Measurements from ENCODE around the gene MAN1B1.
"Not testable (repeated sequence)": the region's sequence is repeated elsewhere in the genome, so short reads cannot be mapped to it uniquely, and the experiment has no call there.

The MAN1B1 gene

GRCh38 chr9:137052998-137053943 is 33.5 kb upstream of the MAN1B1 start:
- no peak for DNase-seq

- DNase-seq, result peak; percentile 66
Observed at GRCh38 chr9:137053944-137054931, 32.5 kb upstream of the MAN1B1 start, which contains the start of gene ENTPD2. ENTPD2 (minus strand) TSS chr9:137054061; CDS start chr9:137053997, 64 bp downstream.

DNA sequence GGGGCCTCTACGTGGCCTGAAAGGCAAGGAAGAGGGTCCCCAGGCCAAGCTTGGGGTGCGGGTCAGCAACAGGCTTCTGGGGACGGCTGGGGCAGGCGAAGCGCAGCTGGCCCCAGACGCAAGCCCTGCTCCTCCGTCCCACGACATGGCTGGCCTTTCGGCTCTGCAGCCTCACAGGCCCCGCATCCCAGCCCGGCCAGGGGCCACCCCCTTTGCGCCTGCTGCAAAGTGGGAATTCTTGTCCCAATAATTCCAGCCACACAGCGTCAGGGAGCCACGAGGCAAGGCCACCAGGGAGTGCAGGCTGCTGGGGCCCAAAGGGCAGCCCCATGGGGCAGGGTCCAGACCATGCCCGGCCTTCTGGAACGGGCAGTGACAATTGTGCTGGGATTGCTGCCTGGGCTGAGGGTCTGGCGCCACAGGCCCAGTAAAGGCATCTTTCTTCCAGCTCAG is 31.8 kb upstream of the MAN1B1 start:
- no peak for DNase-seq

- DNase-seq, result no peak
Observed at GRCh38 chr9:137055385-137056364, 31.1 kb upstream of the MAN1B1 start.

GRCh38 chr9:137056739-137057415 is 29.9 kb upstream of the MAN1B1 start:
- DNase-seq, result no peak

GRCh38 chr9:137057545-137057944 is 29.2 kb upstream of the MAN1B1 start:
- no peak for DNase-seq

DNA sequence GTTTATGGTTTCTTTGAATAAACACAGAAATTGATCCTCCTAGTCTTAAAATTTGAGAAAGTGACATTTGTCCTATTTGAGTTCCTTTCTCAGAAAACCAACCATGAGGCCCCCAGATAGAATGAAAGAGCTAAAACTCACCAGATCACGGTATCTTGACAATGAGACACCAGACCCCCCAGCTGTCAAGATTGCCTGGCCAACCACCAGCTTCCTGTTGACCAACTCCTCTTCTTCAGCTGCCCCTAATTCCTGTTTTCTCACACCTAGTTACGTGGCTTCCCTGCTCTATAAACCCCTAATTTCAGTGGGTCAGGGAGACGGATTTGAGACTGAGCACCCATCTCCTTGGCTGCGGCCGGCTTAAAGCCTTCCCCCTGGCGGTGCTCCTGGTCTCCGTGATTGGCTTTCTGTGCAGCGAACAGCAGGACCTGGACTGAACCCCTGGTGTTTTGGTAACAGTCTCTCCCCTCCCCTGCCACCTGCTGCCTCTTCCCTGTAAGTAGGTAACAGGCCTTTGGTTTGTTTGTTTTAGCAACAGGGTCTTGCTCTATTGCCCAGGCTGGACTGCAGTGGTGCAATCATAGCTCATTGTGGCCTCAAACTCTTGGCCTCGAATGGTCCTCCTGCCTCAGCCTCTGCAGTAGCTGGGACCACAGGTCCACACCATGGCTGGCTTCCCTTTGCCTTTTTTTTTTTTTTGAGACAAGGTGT is 28.1 kb upstream of the MAN1B1 start:
- no peak for DNase-seq

DNA sequence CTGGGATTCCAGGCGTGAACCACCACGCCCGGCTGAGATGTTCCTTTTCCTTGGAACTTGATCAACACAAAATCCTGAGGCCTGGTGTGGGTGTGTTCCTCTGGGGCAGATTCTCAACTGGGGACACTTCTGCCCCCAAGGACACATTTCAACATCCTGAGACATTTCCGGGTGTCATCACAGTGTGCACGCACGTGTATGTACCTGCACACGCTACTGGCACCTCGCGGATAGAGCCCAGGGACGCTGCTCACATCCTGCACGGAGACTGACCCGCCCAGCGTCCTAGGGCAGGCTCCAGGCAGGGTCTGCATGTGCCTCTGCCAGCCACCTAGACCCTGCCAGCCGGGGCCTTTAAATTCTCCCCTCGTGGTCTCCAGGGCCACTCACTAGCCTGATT is 24.4 kb upstream of the MAN1B1 start:
- no peak for DNase-seq

- not testable (repeated sequence) for DNase-seq
Observed at GRCh38 chr9:137062798-137063197, 24.0 kb upstream of the MAN1B1 start.

DNA sequence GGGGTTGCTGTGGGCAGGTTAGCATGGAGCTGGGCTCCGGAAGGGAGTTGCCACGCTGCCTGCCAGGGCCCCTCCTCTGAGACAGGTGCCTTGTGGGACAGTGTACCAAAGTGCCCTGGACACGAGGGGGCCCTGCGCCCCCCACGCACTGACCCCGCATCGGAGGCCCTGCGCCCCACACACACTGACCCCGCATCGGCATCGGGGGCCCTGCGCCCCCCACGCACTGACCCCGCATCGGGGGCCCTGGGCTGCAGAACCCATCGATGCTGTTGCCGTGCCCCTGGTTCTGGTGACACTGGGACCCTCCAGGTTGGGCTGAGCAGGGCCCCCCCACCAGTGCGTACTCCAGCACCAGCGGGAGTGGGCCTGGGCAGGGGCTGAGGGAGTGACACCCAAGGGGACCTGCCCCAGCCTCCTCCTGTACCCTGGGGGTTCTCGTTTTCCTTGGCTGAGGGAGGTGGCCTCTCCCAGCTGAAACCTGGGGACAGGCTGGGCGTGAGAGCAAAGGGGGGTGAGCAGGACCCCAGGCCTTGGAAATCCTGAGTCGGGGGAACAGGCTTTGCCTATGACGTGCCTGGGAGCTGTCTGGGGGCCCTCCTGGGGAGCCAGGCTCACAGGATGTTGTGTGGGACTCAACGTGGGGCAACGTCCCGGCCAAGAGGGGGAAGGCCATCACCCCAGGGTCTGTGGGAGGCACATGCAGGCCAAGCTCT is 23.3 kb upstream of the MAN1B1 start:
- DNase-seq, result no peak

DNA sequence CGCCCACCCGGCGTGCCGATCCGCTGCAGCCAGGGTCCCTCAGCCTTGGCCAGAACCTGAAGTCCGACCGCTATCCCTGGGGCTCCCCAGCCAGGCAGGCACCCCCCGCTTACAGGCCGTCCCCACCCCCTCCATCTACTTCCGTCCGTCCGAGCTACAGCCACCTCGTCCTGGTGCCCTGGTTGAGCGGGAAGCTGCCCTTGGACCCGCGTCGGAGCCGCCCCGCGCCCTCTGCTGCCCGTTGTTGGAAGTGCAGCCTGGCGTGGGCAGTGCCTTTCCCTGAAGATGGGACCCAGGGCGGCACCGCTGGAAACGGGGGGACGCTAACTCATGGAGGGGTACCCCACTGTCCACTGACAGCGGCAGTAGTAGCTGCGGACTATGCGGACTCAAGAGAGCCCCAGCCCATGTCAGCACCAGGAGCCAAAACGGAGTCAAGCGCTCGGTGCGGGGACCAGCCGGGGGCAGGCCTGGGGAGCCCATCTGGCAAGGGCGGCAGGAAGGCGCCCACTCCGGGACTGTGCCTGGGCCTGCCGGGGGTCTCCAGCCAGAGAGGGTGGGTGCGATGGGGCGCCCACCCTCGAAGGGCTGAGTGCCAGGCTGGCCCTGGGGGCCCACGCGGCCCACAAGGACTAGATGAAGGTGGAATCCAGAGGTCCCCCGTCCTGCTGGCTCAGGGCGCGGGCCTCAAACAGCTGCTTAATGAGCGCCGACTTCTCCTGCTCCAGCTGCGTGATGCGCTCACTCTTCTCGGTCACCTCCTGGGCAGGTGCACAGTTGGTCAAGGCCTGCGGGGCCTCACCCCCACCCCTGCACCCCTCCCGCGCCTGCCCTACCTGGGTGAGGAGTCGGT is 22.5 kb upstream of the MAN1B1 start:
- no peak for DNase-seq

DNA sequence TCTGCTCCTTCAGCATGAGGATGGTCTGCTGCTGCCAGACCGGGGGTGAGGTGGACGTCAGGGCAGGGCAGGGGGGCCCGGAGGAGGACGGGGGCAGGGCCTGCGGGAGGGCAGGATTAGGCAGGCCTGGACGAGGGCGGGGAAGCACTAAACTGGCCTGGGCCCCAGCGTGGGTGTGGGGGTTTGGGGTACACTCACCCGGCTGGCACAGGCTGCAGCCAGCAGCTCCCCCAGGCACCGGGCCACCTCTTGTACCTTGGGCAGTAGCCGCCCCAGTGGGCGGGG is 22.0 kb upstream of the MAN1B1 start:
- DNase-seq, result no peak

- no peak for DNase-seq
Observed at GRCh38 chr9:137065336-137065967, 21.3 kb upstream of the MAN1B1 start.

- no peak for DNase-seq
Observed at GRCh38 chr9:137066096-137066861, 20.5 kb upstream of the MAN1B1 start.

- DNase-seq, result peak; percentile 85
Observed at GRCh38 chr9:137067860-137068538, 18.8 kb upstream of the MAN1B1 start.

DNA sequence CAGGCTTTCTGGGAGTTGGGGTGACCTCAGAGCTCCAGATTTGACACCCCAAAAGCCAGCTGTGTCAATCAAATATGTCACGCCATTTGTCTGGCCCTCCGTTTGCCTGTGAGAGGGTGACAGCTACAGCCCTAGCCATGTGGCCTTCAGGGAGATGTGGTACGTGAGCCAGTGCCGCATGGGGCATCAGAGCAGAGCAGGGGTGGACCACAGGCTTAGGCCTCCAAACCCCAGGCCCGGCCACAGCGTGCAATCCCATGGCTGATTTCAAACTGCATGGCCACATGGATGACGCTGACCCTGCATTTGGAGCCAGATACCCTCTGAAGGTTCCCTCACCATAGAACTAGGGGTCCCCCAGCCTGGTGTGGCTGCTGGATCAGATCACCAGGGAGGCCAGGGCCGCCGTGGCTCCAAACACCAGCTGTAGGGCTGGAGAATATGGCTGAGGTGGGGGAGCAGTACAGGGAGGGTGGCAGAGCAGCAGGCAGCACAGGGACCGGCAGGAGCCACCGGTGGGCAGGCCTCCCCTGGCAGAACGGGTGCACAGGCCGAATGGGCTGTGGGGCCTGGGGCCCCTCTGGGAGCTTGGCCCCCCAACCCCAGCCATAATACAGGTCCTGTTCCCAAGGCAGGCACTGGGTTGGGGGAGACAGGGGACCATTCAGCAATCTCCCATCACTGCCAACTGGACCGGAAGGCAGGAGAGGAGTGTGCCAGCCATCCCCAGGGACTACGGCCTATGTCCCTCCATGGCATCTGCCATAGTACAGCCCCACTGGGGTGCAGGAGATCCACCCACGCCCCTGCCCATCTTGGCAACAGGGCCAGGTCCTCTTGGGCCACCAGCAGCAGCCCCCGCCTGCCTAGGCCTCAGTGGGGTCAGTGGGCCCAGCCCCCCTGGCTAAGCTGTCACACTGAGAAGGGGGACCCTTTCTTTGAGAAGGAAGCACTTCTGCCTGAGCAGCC is 18.0 kb upstream of the MAN1B1 start:
- DNase-seq, result no peak

Data from NCI-H2107 (cell line).